Thyroid gland (tissue), 4 donors: ENCODE measurements around the gene POU6F1. TPM values are rescaled to one million over a fixed set of nuclear protein-coding genes. Genes with fewer than 3 reads are reported as not detected.
A peak's percentile ranks its signal among the peaks of the same experiment; 100 is the strongest.

Experiments
- DNase-seq, 2 donors: peaks; one replicate each; pipeline ENCODE4 v3.0.0-alpha.2; 2019
- H3K27ac ChIP-seq, 3 donors: fragments of 200-600 bp; sonication (generic); 1 replicate in 2 of 3; 2 replicates in 1 of 3; pipeline ENCODE4 v1.5.1; 2016 to 2019; ENCODE audit warnings: mild to moderate bottlenecking in 1 of 3, moderate library complexity in 1 of 3
- H3K27me3 ChIP-seq: fragments of 200-600 bp; sonication (generic); one replicate; pipeline ENCODE4 v1.5.1; 2019
- H3K36me3 ChIP-seq, 2 donors: fragments of 200-600 bp; sonication (generic); one replicate each; pipeline ENCODE4 v1.5.1; 2016 to 2019
- H3K4me1 ChIP-seq, 2 donors: fragments of 200-600 bp; sonication (generic); one replicate each; pipeline ENCODE4 v1.5.1; 2017 to 2019
- H3K4me3 ChIP-seq, 3 donors: fragments of 200-600 bp; sonication (generic); replicated peaks in 1 of 3; 1 replicate in 2 of 3; 2 replicates in 1 of 3; pipeline ENCODE4 v1.5.1; 2016; ENCODE audit warnings: mild to moderate bottlenecking in 1 of 3
- H3K9me3 ChIP-seq: fragments of 200-600 bp; sonication (generic); one replicate; pipeline ENCODE4 v1.5.1; 2017
- CTCF ChIP-seq, 6 experiments: fragments of 200-600 bp in 3 of 6; fragments of 450-650 bp in 3 of 6; sonication (generic) in 3 of 6; IDR thresholded peaks; one replicate each; pipeline ENCODE4 v1.5.1; 2016 to 2019; ENCODE audit warnings: antibody characterized with exemption in 6 of 6, mild to moderate bottlenecking in 2 of 6, inconsistent platforms in 1 of 6, moderate library complexity in 1 of 6
- POLR2A ChIP-seq, 2 donors: fragments of 450-650 bp; IDR thresholded peaks; one replicate each; pipeline ENCODE4 v1.6.1; 2017; ENCODE audit warnings: antibody characterized with exemption in 2 of 2, mild to moderate bottlenecking in 2 of 2, moderate library complexity in 1 of 2
- WGBS, 2 donors: methylation state at CpG; one replicate each; pipeline ENCODE4 v1.1.5; 2017; 5-methylcytosine and 5-hydroxymethylcytosine counted together
- intact Hi-C: fragments of 100-400 bp; cut with DNase I; formaldehyde crosslinking; loops from one replicate; pipeline ENCODE4 v1.15.1; 2023
- total RNA-seq, 4 donors: library from RNA; depleted of rRNA; stranded (reverse); fragments of >200 nt; gene quantifications; one replicate each; pipeline ENCODE4 v1.2.3, GENCODE V29; 2016

The POU6F1 gene
- total RNA-seq, 4 donors from 2014 or later: 13.8 to 16.6 (median 14.5) TPM

- DNase-seq: no peak
- Histone ChIP-seq H3K9me3 (no peaks in the 10 kb centered on the region), H3K4me3 (no peak overlapping the region), H3K27ac (no peak overlapping the region), H3K36me3 (no peaks in the 10 kb centered on the region), H3K27me3 (no peaks in the 10 kb centered on the region), H3K4me1 (peaks cover 14 to 29% of the 10 kb centered on the region in 2 donors)
- WGBS, 2 donors: 88 to 94% methylated on average over 6 of the region's 6 CpGs
- intact Hi-C loops: no loop called here
- TF ChIP-seq POLR2A (IDR thresholded peaks at IDR 0.05) (no peak), CTCF (IDR thresholded peaks at IDR 0.05) (no peak)
Measured at GRCh38 chr12:51185171-51185717, 32.6 kb downstream of the POU6F1 start.

GRCh38 chr12:51183816-51184215 is 34.0 kb downstream of the POU6F1 start:
- Histone ChIP-seq H3K36me3 (no peaks in the 10 kb centered on the region), H3K27ac (no peak overlapping the region), H3K9me3 (no peaks in the 10 kb centered on the region), H3K4me3 (no peak overlapping the region), H3K4me1 (peaks cover 14 to 29% of the 10 kb centered on the region in 2 donors), H3K27me3 (no peaks in the 10 kb centered on the region)
- DNase-seq: peak; percentile 92 to 94
- intact Hi-C loops: no loop called here
- WGBS, 2 donors: 30 to 38% methylated on average over 3 of the region's 3 CpGs
- TF ChIP-seq POLR2A (IDR thresholded peaks at IDR 0.05): no peak
- TF ChIP-seq CTCF (IDR thresholded peaks at IDR 0.05): no peak

GRCh38 chr12:51183349-51183748 is 34.5 kb downstream of the POU6F1 start:
- WGBS, 2 donors: 85 to 87% methylated on average over 3 of the region's 3 CpGs
- DNase-seq: no peak
- intact Hi-C loops: no loop called here
- H3K36me3 ChIP-seq: no peaks in the 10 kb centered on the region
- no peak overlapping the region for H3K27ac ChIP-seq
- no peaks in the 10 kb centered on the region for H3K27me3 ChIP-seq
- H3K4me3 ChIP-seq: no peak overlapping the region
- no peak for TF ChIP-seq CTCF (IDR thresholded peaks at IDR 0.05)
- TF ChIP-seq POLR2A (IDR thresholded peaks at IDR 0.05): no peak
- peaks cover 11 to 27% of the 10 kb centered on the region in 2 donors for H3K4me1 ChIP-seq
- no peaks in the 10 kb centered on the region for H3K9me3 ChIP-seq

- H3K4me1 ChIP-seq: peaks cover 0 to 11% of the 10 kb centered on the region in 2 donors
- TF ChIP-seq CTCF (IDR thresholded peaks at IDR 0.05): no peak
- no peak for TF ChIP-seq POLR2A (IDR thresholded peaks at IDR 0.05)
- H3K9me3 ChIP-seq: no peaks in the 10 kb centered on the region
- no peaks in the 10 kb centered on the region for H3K36me3 ChIP-seq
- 69 to 78% methylated on average over 5 of the region's 5 CpGs for whole genome bisulfite sequencing, 2 donors
- H3K27me3 ChIP-seq: no peaks in the 10 kb centered on the region
- no peak overlapping the region for H3K4me3 ChIP-seq
- DNase-seq: no peak
- intact Hi-C loops: no loop called here
- H3K27ac ChIP-seq: no peak overlapping the region
Measured at GRCh38 chr12:51181558-51181957, 36.3 kb downstream of the POU6F1 start.

GRCh38 chr12:51177897-51178296 is 40.0 kb downstream of the POU6F1 start:
- no peaks in the 10 kb centered on the region for H3K9me3 ChIP-seq
- TF ChIP-seq CTCF (IDR thresholded peaks at IDR 0.05): no peak
- TF ChIP-seq POLR2A (IDR thresholded peaks at IDR 0.05): no peak
- H3K36me3 ChIP-seq: no peaks in the 10 kb centered on the region
- no peaks in the 10 kb centered on the region for H3K4me1 ChIP-seq
- no peak overlapping the region for H3K27ac ChIP-seq
- H3K4me3 ChIP-seq: no peak overlapping the region
- no peaks in the 10 kb centered on the region for H3K27me3 ChIP-seq
- no peak for DNase-seq
- whole genome bisulfite sequencing, 2 donors: 86 to 95% methylated on average over 2 of the region's 2 CpGs
- intact Hi-C loops: loop anchor here (10.0 kb wide), 1 partner anchor 93 kb away; the partner anchor contains the start of gene CSRNP2
